CD4-positive, alpha-beta memory T cell (primary cell): ENCODE measurements around the gene DAW1. TPM values are rescaled to one million over a fixed set of nuclear protein-coding genes. Genes with fewer than 3 reads are reported as not detected.
"Not testable (repeated sequence)": the region's sequence is repeated elsewhere in the genome, so short reads cannot be mapped to it uniquely, and the experiment has no call there.

Experiments used
- CTCF ChIA-PET: fragments of 350-600 bp; sonication (Branson Sonifier 250); formaldehyde crosslinking; loops from one replicate; lab custom pipeline; 2021; ENCODE audit warnings: inconsistent platforms; ENCODE audit not compliant: partially characterized antibody; lab: Charles Lee
- POLR2A ChIA-PET: fragments of 350-600 bp; sonication (Branson Sonifier 250); formaldehyde crosslinking; loops from one replicate; lab custom pipeline; 2021; ENCODE audit not compliant: partially characterized antibody; lab: Charles Lee
- DNase-seq, 5 donors: peaks; one replicate each; pipeline versions ENCODE4 v3.0.0 to v3.0.0-alpha.2; 2020 to 2022; ENCODE audit warnings: mixed read lengths in 1 of 5
- H3K27ac ChIP-seq: one replicate; pipeline ENCODE4 v1.7.0; 2013; ENCODE audit warnings: low read depth, low read length
- H3K27me3 ChIP-seq: 2 replicates; pipeline ENCODE4 v1.7.0; 2013; ENCODE audit warnings: mild to moderate bottlenecking, low read length, moderate library complexity; ENCODE audit not compliant: insufficient read depth
- H3K36me3 ChIP-seq: 2 replicates; pipeline ENCODE4 v1.7.0; 2013; ENCODE audit warnings: mild to moderate bottlenecking, low read length, moderate library complexity; ENCODE audit not compliant: insufficient read depth
- H3K4me1 ChIP-seq: 2 replicates; pipeline ENCODE4 v1.7.0; 2013; ENCODE audit warnings: mild to moderate bottlenecking, low read length, moderate library complexity; ENCODE audit not compliant: insufficient read depth
- H3K4me3 ChIP-seq, 2 donors: one replicate each; pipeline ENCODE4 v1.7.0; 2013; ENCODE audit warnings: low read length in 2 of 2, mild to moderate bottlenecking in 1 of 2
- H3K9me3 ChIP-seq, 2 donors: one replicate each; pipeline ENCODE4 v1.7.0; 2013; ENCODE audit warnings: low read length in 2 of 2, control low read depth in 1 of 2; ENCODE audit not compliant: control insufficient read depth in 1 of 2
- H3K27ac Mint-ChIP-seq, 7 donors: one replicate each; pipeline ENCODE4 v1.8.0; 2020 to 2021; ENCODE audit warnings: mixed read lengths in 7 of 7, mild to moderate bottlenecking in 6 of 7, inconsistent platforms in 3 of 7, moderate library complexity in 3 of 7
- H3K27me3 Mint-ChIP-seq, 2 donors: one replicate each; pipeline ENCODE4 v1.8.0; 2020 to 2021; ENCODE audit warnings: mixed read lengths in 2 of 2
- H3K36me3 Mint-ChIP-seq, 2 donors: one replicate each; pipeline ENCODE4 v1.8.0; 2020 to 2021; ENCODE audit warnings: mixed read lengths in 2 of 2, inconsistent platforms in 1 of 2, mild to moderate bottlenecking in 1 of 2
- H3K4me1 Mint-ChIP-seq, 4 donors: one replicate each; pipeline ENCODE4 v1.8.0; 2020 to 2021; ENCODE audit warnings: mixed read lengths in 4 of 4, mild to moderate bottlenecking in 1 of 4
- H3K4me3 Mint-ChIP-seq, 8 donors: one replicate each; pipeline ENCODE4 v1.8.0; 2020 to 2021; ENCODE audit warnings: mixed read lengths in 8 of 8, mild to moderate bottlenecking in 7 of 8, moderate library complexity in 6 of 8, inconsistent platforms in 3 of 8
- H3K9me3 Mint-ChIP-seq, 8 donors: one replicate each; pipeline ENCODE4 v1.8.0; 2020 to 2021; ENCODE audit warnings: mixed read lengths in 8 of 8, mild to moderate bottlenecking in 5 of 8, inconsistent platforms in 3 of 8, moderate library complexity in 1 of 8
- intact Hi-C: fragments of 100-400 bp; cut with micrococcal nuclease; formaldehyde crosslinking; loops from one replicate; pipeline ENCODE4 v1.15.1; 2023
- polyA plus RNA-seq, 2 donors: library from polyadenylated mRNA; unstranded; fragments of 300-500 nt; fragmentation: Illumina TruSeq; gene quantifications; one replicate each; pipeline ENCODE4 v1.2.3, GENCODE V29; 2021
- total RNA-seq, 2 experiments: library from RNA; stranded (reverse); gene quantifications; one replicate each; pipeline ENCODE4 v1.2.3, GENCODE V29; 2021

DAW1 gene
- total and polyA plus RNA-seq, 4 experiments from 2014 or later, result not detected

DNA sequence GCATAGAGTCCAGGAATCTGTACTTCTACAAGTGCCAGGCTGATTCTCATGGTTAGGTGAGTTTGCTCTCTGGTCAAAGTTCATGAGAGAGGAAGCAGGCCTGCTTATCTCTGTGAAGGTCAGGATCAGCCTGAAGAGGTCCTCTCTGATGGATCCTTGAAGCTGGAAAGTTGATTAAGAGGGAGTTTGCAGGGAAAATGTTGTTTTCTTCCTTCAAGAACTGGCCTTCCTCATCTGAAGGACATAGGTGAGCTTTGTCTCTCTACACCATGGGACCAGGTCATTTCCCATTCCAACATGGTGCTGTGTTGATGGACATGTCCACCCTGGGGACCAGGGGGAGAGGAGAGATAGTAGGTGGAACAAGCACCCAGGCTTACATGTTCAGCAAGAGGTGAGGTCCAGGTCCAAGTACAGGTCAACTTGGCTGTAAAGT, 42.9 kb upstream of the DAW1 start:
- H3K9me3 Mint-ChIP-seq, result peaks cover 0 to 2% (median 0%) of the 10 kb centered on the region in 8 donors
- peak overlapping the region in 1 of 8 donors; percentile 46 for H3K4me3 Mint-ChIP-seq
- ChIA-PET POLR2A (no interaction called here), CTCF (interaction anchor here (1.2 to 1.9 kb wide), 2 partner anchors 25 to 34 kb away, joined by 3 to 4 read pairs; no protein-coding TSS in a partner anchor)
- peaks cover 11 to 18% (median 13%) of the 10 kb centered on the region in 4 donors for H3K4me1 Mint-ChIP-seq
- H3K4me1 ChIP-seq, result peaks cover 7% of the 10 kb centered on the region
- H3K4me3 ChIP-seq, result no peak overlapping the region
- DNase-seq, result no peak
- no peaks in the 10 kb centered on the region for H3K36me3 ChIP-seq
- intact Hi-C loops, result no loop called here
- H3K27me3 ChIP-seq, result no peaks in the 10 kb centered on the region
- H3K9me3 ChIP-seq, result no peaks in the 10 kb centered on the region
- peak overlapping the region in 2 of 7 donors; percentile 25 to 37 for H3K27ac Mint-ChIP-seq
- no peak overlapping the region for H3K27ac ChIP-seq
- no peaks in the 10 kb centered on the region for H3K36me3 Mint-ChIP-seq
- H3K27me3 Mint-ChIP-seq, result no peaks in the 10 kb centered on the region

DNA sequence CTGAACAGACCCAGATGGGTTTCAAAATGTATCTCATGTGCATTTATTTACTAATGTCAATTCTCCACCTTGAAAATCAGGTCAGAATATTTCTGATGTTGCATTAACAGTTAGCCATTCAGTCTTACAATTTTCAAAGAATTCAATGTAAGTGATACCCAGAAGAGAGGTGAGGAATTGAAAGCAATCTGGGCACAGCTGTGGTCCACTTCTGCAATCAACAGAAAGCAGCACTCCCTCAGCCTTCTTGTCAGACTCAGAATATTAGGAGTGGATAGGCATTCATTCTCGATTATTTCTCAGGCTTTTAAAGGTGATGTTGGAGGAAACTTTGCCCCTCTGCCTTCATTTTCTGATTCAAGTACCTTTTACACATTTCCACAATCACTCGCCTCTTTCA, 42.1 kb upstream of the DAW1 start:
- Histone ChIP-seq H3K4me3 (no peak overlapping the region), H3K9me3 (no peaks in the 10 kb centered on the region), H3K4me1 (peaks cover 7% of the 10 kb centered on the region), H3K27ac (no peak overlapping the region), H3K27me3 (no peaks in the 10 kb centered on the region), H3K36me3 (no peaks in the 10 kb centered on the region)
- POLR2A ChIA-PET, result no interaction called here
- H3K4me1 Mint-ChIP-seq, result peaks cover 11 to 18% (median 13%) of the 10 kb centered on the region in 4 donors
- no peak for DNase-seq
- H3K9me3 Mint-ChIP-seq, result peaks cover 0 to 4% (median 0%) of the 10 kb centered on the region in 8 donors
- no peaks in the 10 kb centered on the region for H3K27me3 Mint-ChIP-seq
- no peaks in the 10 kb centered on the region for H3K36me3 Mint-ChIP-seq
- intact Hi-C loops, result no loop called here
- CTCF ChIA-PET, result interaction anchor here (0.6 to 1.9 kb wide), 3 partner anchors 13 to 33 kb away, joined by 3 to 4 read pairs (median 3); no protein-coding TSS in a partner anchor
- no peak overlapping the region for H3K27ac Mint-ChIP-seq
- no peak overlapping the region for H3K4me3 Mint-ChIP-seq

GRCh38 chr2:227834423-227834822, 37.0 kb upstream of the DAW1 start:
- Histone ChIP-seq H3K36me3 (no peaks in the 10 kb centered on the region), H3K27ac (no peak overlapping the region), H3K4me1 (no peaks in the 10 kb centered on the region), H3K4me3 (no peak overlapping the region), H3K9me3 (no peaks in the 10 kb centered on the region), H3K27me3 (no peaks in the 10 kb centered on the region)
- POLR2A ChIA-PET, result no interaction called here
- Mint-ChIP-seq H3K4me1 (peaks cover 0 to under 1% (median 0%) of the 10 kb centered on the region in 4 donors), H3K4me3 (no peak overlapping the region), H3K27me3 (peaks cover 0 to 2% of the 10 kb centered on the region in 2 donors), H3K9me3 (peaks cover 0 to 26% (median 13%) of the 10 kb centered on the region in 8 donors), H3K36me3 (no peaks in the 10 kb centered on the region), H3K27ac (no peak overlapping the region)
- no peak for DNase-seq
- intact Hi-C loops, result no loop called here
- CTCF ChIA-PET, result no interaction called here

- no peaks in the 10 kb centered on the region for H3K9me3 ChIP-seq
- no peaks in the 10 kb centered on the region for H3K36me3 ChIP-seq
- Mint-ChIP-seq H3K4me1 (peaks cover 0 to 6% (median 0%) of the 10 kb centered on the region in 4 donors), H3K27ac (no peak overlapping the region), H3K27me3 (peaks cover 0 to 2% of the 10 kb centered on the region in 2 donors), H3K9me3 (peaks cover 0 to 26% (median 14%) of the 10 kb centered on the region in 8 donors), H3K36me3 (no peaks in the 10 kb centered on the region), H3K4me3 (no peak overlapping the region)
- H3K4me3 ChIP-seq, result no peak overlapping the region
- ChIA-PET CTCF (no interaction called here), POLR2A (no interaction called here)
- no peaks in the 10 kb centered on the region for H3K27me3 ChIP-seq
- DNase-seq, result no peak
- intact Hi-C loops, result no loop called here
- no peak overlapping the region for H3K27ac ChIP-seq
- H3K4me1 ChIP-seq, result no peaks in the 10 kb centered on the region
These were observed 36.3 kb upstream of the DAW1 start for GRCh38 chr2:227834916-227835650.

DNA sequence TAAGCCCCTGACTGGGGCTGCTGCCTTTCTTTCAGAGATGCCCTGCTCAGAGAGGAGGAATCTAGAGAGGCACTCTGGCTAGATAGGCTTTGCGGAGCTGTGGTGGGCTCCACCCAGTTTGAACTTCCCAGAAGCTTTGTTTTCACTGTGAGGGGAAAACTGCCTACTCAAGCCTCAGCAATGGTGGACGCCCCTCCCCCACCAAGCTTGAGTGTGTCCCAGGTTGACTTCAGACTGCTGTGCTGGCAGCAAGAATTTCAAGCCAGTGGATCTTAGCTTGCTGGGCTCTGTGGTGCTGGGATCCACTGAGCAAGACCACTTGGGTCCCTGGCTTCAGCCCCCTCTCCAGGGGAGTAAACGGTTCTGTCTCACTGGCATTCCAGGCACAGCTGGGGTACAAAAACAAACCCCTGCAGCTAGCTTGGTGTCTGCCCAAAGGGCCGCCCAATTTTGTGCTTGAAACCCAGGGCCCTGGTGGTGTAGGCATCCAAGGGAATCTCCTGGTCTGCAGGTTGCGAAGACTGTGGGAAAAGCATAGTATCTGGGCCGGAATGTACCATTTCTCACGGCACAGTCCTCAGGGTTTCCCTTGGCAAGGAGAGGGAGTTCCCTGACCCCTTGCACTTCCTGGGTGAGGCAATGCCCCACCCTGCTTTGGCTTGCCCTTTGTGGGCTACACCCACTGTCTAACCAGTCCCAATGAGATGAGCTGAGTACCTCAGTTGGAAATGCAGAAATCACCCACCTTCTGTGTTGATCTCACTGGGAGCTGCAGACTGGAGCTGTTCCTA, 31.9 kb upstream of the DAW1 start:
- H3K4me3 Mint-ChIP-seq, result peak overlapping the region in 3 of 8 donors; percentile 10 to 33 (median 25)
- peak overlapping the region in 4 of 7 donors; percentile 3 to 69 (median 33) for H3K27ac Mint-ChIP-seq
- H3K27me3 ChIP-seq, H3K4me1 ChIP-seq, H3K36me3 Mint-ChIP-seq, H3K4me1 Mint-ChIP-seq, H3K4me3 ChIP-seq, H3K27ac ChIP-seq, POLR2A ChIA-PET, CTCF ChIA-PET, H3K27me3 Mint-ChIP-seq, H3K36me3 ChIP-seq, H3K9me3 ChIP-seq, intact Hi-C loops: not testable (repeated sequence)
- DNase-seq, result peak in 2 of 5 donors; percentile 17 to 36
- peaks cover 0 to 28% (median 14%) of the 10 kb centered on the region in 8 donors for H3K9me3 Mint-ChIP-seq

DNA sequence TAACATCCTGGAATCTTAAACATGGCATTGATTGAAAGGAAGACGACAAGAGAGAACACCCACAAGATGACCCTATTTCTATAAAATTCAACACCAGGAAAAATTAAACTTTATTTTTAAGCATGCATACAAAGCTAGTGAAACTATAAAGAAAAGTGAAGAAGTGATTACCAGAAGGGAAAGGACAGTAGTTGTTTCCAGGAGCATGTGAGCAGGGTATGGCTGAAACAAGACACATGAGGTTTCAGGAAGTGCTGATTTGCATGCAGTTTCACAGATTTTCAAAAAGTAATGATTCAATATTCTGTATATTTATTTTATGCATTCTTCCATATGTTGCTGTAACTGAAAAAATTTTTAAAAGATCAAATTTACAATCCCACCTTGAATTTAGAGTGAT, 24.6 kb upstream of the DAW1 start:
- intact Hi-C loops, result no loop called here
- POLR2A ChIA-PET, result interaction anchor here (0.9 to 1.0 kb wide), 2 partner anchors 30 to 41 kb away, joined by 3 to 4 read pairs; no protein-coding TSS in a partner anchor
- CTCF ChIA-PET, result interaction anchor here (0.9 to 1.4 kb wide), 3 partner anchors 33 to 189 kb away, joined by 3 to 6 read pairs (median 5); no protein-coding TSS in a partner anchor

More for the DNA sequence above, 24.6 kb upstream of the DAW1 start:
- H3K36me3 Mint-ChIP-seq, result peaks cover 0 to 3% of the 10 kb centered on the region in 2 donors
- Histone ChIP-seq H3K27ac (peak overlapping the region; percentile 8), H3K9me3 (no peaks in the 10 kb centered on the region), H3K27me3 (no peaks in the 10 kb centered on the region), H3K4me1 (peaks cover 25% of the 10 kb centered on the region), H3K36me3 (no peaks in the 10 kb centered on the region), H3K4me3 (no peak overlapping the region)
- H3K27ac Mint-ChIP-seq, result peak overlapping the region; percentile 90 to 98 (median 93)
- peaks cover 20 to 36% (median 25%) of the 10 kb centered on the region in 4 donors for H3K4me1 Mint-ChIP-seq
- no peak for DNase-seq
- peaks cover 0 to 2% (median 0%) of the 10 kb centered on the region in 8 donors for H3K9me3 Mint-ChIP-seq
- peaks cover 0 to 5% of the 10 kb centered on the region in 2 donors for H3K27me3 Mint-ChIP-seq
- H3K4me3 Mint-ChIP-seq, result peak overlapping the region in 7 of 8 donors; percentile 10 to 83 (median 65)
